H1 (cell line): ENCODE data around the gene MXI1.

Experiments
- CTCF ChIP-seq, 3 experiments: IDR thresholded peaks; 1 replicate in 2 of 3; 2 replicates in 1 of 3; pipeline versions ENCODE4 v1.5.1 to v1.6.1; 2011; ENCODE audit warnings: low read length in 3 of 3, mild to moderate bottlenecking in 3 of 3, inconsistent platforms in 2 of 3, low read depth in 1 of 3, moderate library complexity in 1 of 3; ENCODE audit not compliant: insufficient read depth in 1 of 3; ENCODE audit errors: control extremely low read depth in 1 of 3
- GABPA ChIP-seq: IDR thresholded peaks from 2 replicates; pipeline ENCODE4 v1.6.1; 2011; ENCODE audit warnings: mild to moderate bottlenecking, low read length, moderate library complexity, borderline replicate concordance; ENCODE audit not compliant: insufficient read depth
- PHF8 ChIP-seq: fragments of 200-600 bp; sonication (generic); conservative IDR thresholded peaks from 2 replicates; pipeline ENCODE4 v1.7.1; 2012; ENCODE audit warnings: low read depth, mild to moderate bottlenecking, inconsistent platforms, low read length, moderate library complexity
- POLR2A ChIP-seq, 2 experiments: IDR thresholded peaks; 1 replicate in 1 of 2; 2 replicates in 1 of 2; pipeline ENCODE4 v1.6.1; 2011; ENCODE audit warnings: low read depth in 2 of 2, low read length in 2 of 2, mild to moderate bottlenecking in 2 of 2; ENCODE audit errors: control extremely low read depth in 1 of 2
- POLR2AphosphoS5 ChIP-seq: IDR thresholded peaks from 2 replicates; pipeline ENCODE4 v1.6.1; 2011; ENCODE audit warnings: low read depth, low read length
- RFX5 ChIP-seq: IDR thresholded peaks from 2 replicates; pipeline ENCODE4 v1.6.1; 2011; ENCODE audit warnings: low read depth, low read length, improper control_type of control experiment, borderline replicate concordance
- TEAD4 ChIP-seq: IDR thresholded peaks from 2 replicates; pipeline ENCODE4 v1.6.1; 2012; ENCODE audit warnings: low read depth, low read length, inconsistent platforms, mixed read lengths

- TF ChIP-seq CTCF (IDR thresholded peaks at IDR 0.05; ENCODE audit: control extremely low read depth in 1 of 3, insufficient read depth in 1 of 3, low read depth in 1 of 3, low read length in 3 of 3) (no peak), GABPA (no peak), TEAD4 (no peak; the same call in 1 of the 2 replicates), RFX5 (peak; percentile 99), POLR2AphosphoS5 (peak; percentile 56; the same call in 1 of the 2 replicates), PHF8 (peak; percentile 61), POLR2A (IDR thresholded peaks at IDR 0.05; ENCODE audit: control extremely low read depth in 1 of 2, low read depth in 2 of 2, low read length in 2 of 2) (peak; percentile 47 to 59)
These were observed 3.5 kb downstream of the MXI1 start for GRCh38 chr10:110210674-110211464.
